ENCODE results near the gene CNTN4. TPM values are rescaled to one million over a fixed set of nuclear protein-coding genes. Genes with fewer than 3 reads are reported as not detected.
"Not testable (repeated sequence)": the region's sequence is repeated elsewhere in the genome, so short reads cannot be mapped to it uniquely, and the experiment has no call there.

The CNTN4 gene
- total and polyA plus RNA-seq, 4 donors, result 1.2 to 3.8 (median 2.6) TPM

DNA sequence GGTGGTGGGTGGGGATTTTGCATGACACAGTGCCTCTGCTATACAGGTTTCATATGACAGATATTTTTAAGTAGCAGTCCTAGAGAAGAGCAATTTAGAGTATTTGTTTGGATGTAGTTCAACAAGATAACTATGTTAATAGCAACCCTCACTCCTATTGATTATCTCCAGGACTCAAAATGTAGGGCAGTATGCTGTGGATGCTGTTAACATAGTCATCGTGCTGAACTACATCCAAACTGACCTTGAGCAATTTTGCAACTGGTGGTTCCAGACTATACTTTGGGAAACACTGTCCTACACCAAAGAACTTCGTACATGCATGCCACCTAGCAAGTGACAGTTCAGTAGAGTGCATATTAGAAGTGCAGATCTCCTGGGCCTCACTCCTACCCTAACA, 893.9 kb downstream of the CNTN4 start:
- no peak for DNase-seq (ENCODE audit: low spot score)
- peak overlapping the region; percentile 25 to 27 for H3K27ac ChIP-seq (ENCODE audit: low read depth in 1 of 2, low read length in 2 of 2)
- no peaks in the 10 kb centered on the region for H3K36me3 ChIP-seq (ENCODE audit: control insufficient read depth in 4 of 4, insufficient read depth in 3 of 4, low read depth in 1 of 4, low read length in 3 of 4)
- no peak overlapping the region for H3K9ac ChIP-seq (ENCODE audit: low read depth in 1 of 2, low read length in 2 of 2)
- no peak overlapping the region for H3K4me3 ChIP-seq (ENCODE audit: low read depth in 1 of 3, low read length in 3 of 3)
- H3K4me1 ChIP-seq (ENCODE audit: control insufficient read depth in 4 of 4, insufficient read depth in 4 of 4, low read length in 3 of 4), result peaks cover 2 to 19% (median 11%) of the 10 kb centered on the region in 4 donors
- TF ChIP-seq JUND (IDR thresholded peaks at IDR 0.05) (peak in 1 of 2 donors; percentile 13), RXRA (IDR thresholded peaks at IDR 0.05) (peak in 1 of 2 donors; percentile 70), EGR1 (IDR thresholded peaks at IDR 0.05; ENCODE audit: low read depth in 2 of 2) (no peak), HNF4A (conservative IDR thresholded peaks at IDR 0.05) (peak; percentile 22 to 54)
- 30% methylated on average over 2 of the region's 2 CpGs for WGBS
- H3K27me3 ChIP-seq (ENCODE audit: control insufficient read depth in 4 of 4, insufficient read depth in 4 of 4, low read length in 3 of 4), result no peaks in the 10 kb centered on the region
- no peaks in the 10 kb centered on the region for H3K9me3 ChIP-seq (ENCODE audit: control insufficient read depth in 4 of 4, low read length in 3 of 4)

DNA sequence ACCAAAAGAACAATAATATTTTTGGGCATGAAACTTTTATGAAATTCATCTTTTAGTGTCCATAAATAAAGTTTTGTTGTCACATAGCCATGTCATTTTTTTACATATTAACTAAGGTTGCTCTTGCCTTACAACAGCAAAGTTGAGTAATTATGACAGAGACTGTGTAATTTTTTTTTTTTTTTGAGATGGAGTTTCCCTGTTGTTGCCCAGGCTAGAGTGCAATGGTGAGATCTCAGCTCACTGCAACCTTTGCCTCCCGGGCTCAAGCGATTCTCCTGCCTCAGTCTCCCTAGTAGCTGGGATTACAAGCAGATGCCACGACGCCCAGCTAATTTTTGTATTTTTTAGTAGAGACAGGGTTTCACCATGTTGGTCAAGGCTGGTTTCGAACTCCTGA, 894.5 kb downstream of the CNTN4 start:
- DNase-seq (ENCODE audit: low spot score); H3K9me3 ChIP-seq (ENCODE audit: control insufficient read depth in 4 of 4, low read length in 3 of 4); H3K36me3 ChIP-seq (ENCODE audit: control insufficient read depth in 4 of 4, insufficient read depth in 3 of 4, low read depth in 1 of 4, low read length in 3 of 4); H3K4me3 ChIP-seq (ENCODE audit: low read depth in 1 of 3, low read length in 3 of 3); H3K27me3 ChIP-seq (ENCODE audit: control insufficient read depth in 4 of 4, insufficient read depth in 4 of 4, low read length in 3 of 4); H3K9ac ChIP-seq (ENCODE audit: low read depth in 1 of 2, low read length in 2 of 2): not testable (repeated sequence)
- WGBS, result 73% methylated on average over 5 of the region's 5 CpGs
- Histone ChIP-seq H3K27ac (ENCODE audit: low read depth in 1 of 2, low read length in 2 of 2) (peak overlapping the region; percentile 27 to 52), H3K4me1 (ENCODE audit: control insufficient read depth in 4 of 4, insufficient read depth in 4 of 4, low read length in 3 of 4) (peaks cover 2 to 19% (median 11%) of the 10 kb centered on the region in 4 donors)
- peak in 1 of 2 donors; percentile 2 for TF ChIP-seq HNF4A (conservative IDR thresholded peaks at IDR 0.05)

DNA sequence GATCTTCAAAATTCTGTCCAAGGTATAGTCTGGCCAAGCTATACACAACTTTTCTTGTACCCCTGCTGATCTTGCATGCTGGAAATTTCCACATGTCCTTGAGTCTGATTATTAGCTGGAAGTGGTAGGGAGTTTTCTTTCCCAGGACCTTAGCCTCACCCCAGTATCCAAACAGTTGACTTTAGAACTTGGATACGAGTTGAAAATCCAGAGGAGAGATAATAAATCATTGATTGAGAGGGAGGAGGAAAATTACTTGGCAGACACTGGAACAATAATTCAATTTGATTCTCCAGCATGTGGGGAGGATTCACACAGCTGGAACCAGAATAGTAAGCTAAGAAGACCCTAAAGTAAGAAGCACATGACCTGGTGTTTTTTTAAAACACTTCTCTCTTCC, 895.1 kb downstream of the CNTN4 start:
- Histone ChIP-seq H3K27me3 (ENCODE audit: control insufficient read depth in 4 of 4, insufficient read depth in 4 of 4, low read length in 3 of 4) (no peaks in the 10 kb centered on the region), H3K4me3 (ENCODE audit: low read depth in 1 of 3, low read length in 3 of 3) (no peak overlapping the region), H3K27ac (ENCODE audit: low read depth in 1 of 2, low read length in 2 of 2) (peak overlapping the region in 1 of 2 donors; percentile 52), H3K9me3 (ENCODE audit: control insufficient read depth in 4 of 4, low read length in 3 of 4) (no peaks in the 10 kb centered on the region), H3K9ac (ENCODE audit: low read depth in 1 of 2, low read length in 2 of 2) (no peak overlapping the region), H3K36me3 (ENCODE audit: control insufficient read depth in 4 of 4, insufficient read depth in 3 of 4, low read depth in 1 of 4, low read length in 3 of 4) (no peaks in the 10 kb centered on the region), H3K4me1 (ENCODE audit: control insufficient read depth in 4 of 4, insufficient read depth in 4 of 4, low read length in 3 of 4) (peaks cover 2 to 19% (median 11%) of the 10 kb centered on the region in 4 donors)
- no peak for DNase-seq (ENCODE audit: low spot score)
- 14% methylated on average over 1 of the region's 1 CpG for WGBS
- TF ChIP-seq FOXA1 (IDR thresholded peaks at IDR 0.05), result no peak
- peak in 1 of 2 donors; percentile 24 for TF ChIP-seq RXRA (IDR thresholded peaks at IDR 0.05)
- TF ChIP-seq EGR1 (IDR thresholded peaks at IDR 0.05; ENCODE audit: low read depth in 2 of 2), result no peak
- no peak for TF ChIP-seq JUND (IDR thresholded peaks at IDR 0.05)
- TF ChIP-seq YY1 (IDR thresholded peaks at IDR 0.05), result no peak
- TF ChIP-seq, protein P1, sequence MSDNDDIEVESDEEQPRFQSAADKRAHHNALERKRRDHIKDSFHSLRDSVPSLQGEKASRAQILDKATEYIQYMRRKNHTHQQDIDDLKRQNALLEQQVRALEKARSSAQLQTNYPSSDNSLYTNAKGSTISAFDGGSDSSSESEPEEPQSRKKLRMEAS (IDR thresholded peaks at IDR 0.05), result no peak
- peak; percentile 43 for TF ChIP-seq NR2F2 (IDR thresholded peaks at IDR 0.05)
- no peak for TF ChIP-seq FOXA2 (IDR thresholded peaks at IDR 0.05)
- no peak for TF ChIP-seq CTCF (IDR thresholded peaks at IDR 0.05; ENCODE audit: low read depth, low read length, missing input control)
- no peak for TF ChIP-seq ATF3 (IDR thresholded peaks at IDR 0.05)
- no peak for TF ChIP-seq RAD21 (IDR thresholded peaks at IDR 0.05)
- no peak for TF ChIP-seq REST (IDR thresholded peaks at IDR 0.05)
- TF ChIP-seq ZBTB33 (IDR thresholded peaks at IDR 0.05), result no peak
- peak; percentile 24 for TF ChIP-seq SP1 (IDR thresholded peaks at IDR 0.05)
- TF ChIP-seq HNF4G (IDR thresholded peaks at IDR 0.05), result no peak
- TF ChIP-seq TAF1 (conservative IDR thresholded peaks at IDR 0.05), result no peak
- TF ChIP-seq GABPA (IDR thresholded peaks at IDR 0.05 in 1 of 2, conservative IDR thresholded peaks at IDR 0.05 in 1 of 2), result no peak
- TF ChIP-seq HNF4A (conservative IDR thresholded peaks at IDR 0.05), result peak in 1 of 2 donors; percentile 24

Data from liver (tissue), 9 donors.